K562 (cell line): Measurements from ENCODE around the gene TMCC2. TPM values are rescaled to one million over a fixed set of nuclear protein-coding genes. Genes with fewer than 3 reads are reported as not detected.

ENCODE experiments used
- ATAC-seq: fragments of 200-7000 bp; cut with Tn5 transposase; 3 replicates; pipeline ENCODE4 v1.9.1; 2020; ENCODE audit warnings: moderate library complexity
- BruUV-seq: library from RNA; stranded (reverse); fragments of 400-500 nt; replicated peaks from 2 replicates; lab custom pipeline; 2021; lab: Mats Ljungman, UMichigan
- CTCF ChIA-PET: fragments of 300-600 bp; formaldehyde crosslinking; extraction: SDS; loops from one replicate; lab custom pipeline; 2021; ENCODE audit warnings: low intra/inter-chr PET ratio; lab: Yijun Ruan, JAX
- POLR2A ChIA-PET: fragments of 300-600, 350-650 bp; sonication (Branson Sonifier 250); formaldehyde crosslinking; extraction: SDS; loops from one replicate; lab custom pipeline; 2021; ENCODE audit warnings: antibody characterized with exemption, inconsistent platforms; lab: Yijun Ruan, JAX
- DNase-seq, 4 experiments: peaks; one replicate each; pipeline versions ENCODE4 v3.0.0 to v3.0.0-alpha.2; 2011 to 2018; ENCODE audit warnings: low spot score in 3 of 4, mixed read lengths in 3 of 4; ENCODE audit errors: extremely low read depth in 1 of 4
- FAIRE-seq: peaks from 2 replicates; lab custom pipeline; 2011; peaks lifted over from hg19 to GRCh38; lab: Jason Lieb, UNC
- H2AFZ ChIP-seq: 2 replicates; pipeline ENCODE4 v1.6.0; 2011; ENCODE audit warnings: low read depth, low read length, control low read depth, inconsistent platforms
- H3K27ac ChIP-seq: fragments of 200-600 bp; 3 replicates; pipeline ENCODE4 v1.8.0; 2011; ENCODE audit warnings: low read depth, mild to moderate bottlenecking, control low read depth, inconsistent platforms, low read length, moderate library complexity, mixed read lengths; ENCODE audit errors: extremely low read depth
- H3K27me3 ChIP-seq, 2 experiments: fragments of 300-600 bp in 1 of 2; 2 replicates in 1 of 2; 3 replicates in 1 of 2; pipeline versions ENCODE4 v1.6.0 to v1.8.0; 2011; ENCODE audit warnings: inconsistent platforms in 2 of 2, low read length in 2 of 2, mild to moderate bottlenecking in 1 of 2, mixed read lengths in 1 of 2, moderate library complexity in 1 of 2; ENCODE audit not compliant: control insufficient read depth in 2 of 2, insufficient read depth in 2 of 2
- H3K36me3 ChIP-seq: fragments of 300-600 bp; 3 replicates; pipeline ENCODE4 v1.8.0; 2011; ENCODE audit warnings: mild to moderate bottlenecking, low read length, inconsistent platforms; ENCODE audit not compliant: control insufficient read depth, insufficient read depth
- H3K4me1 ChIP-seq, 2 experiments: fragments of 200-600 bp in 1 of 2; replicated peaks in 1 of 2; 2 replicates in 1 of 2; 3 replicates in 1 of 2; pipeline versions ENCODE4 v1.5.1 to v1.8.0; 2011; ENCODE audit warnings: inconsistent platforms in 2 of 2, low read length in 2 of 2, mild to moderate bottlenecking in 1 of 2, mixed read lengths in 1 of 2, moderate library complexity in 1 of 2; ENCODE audit not compliant: control insufficient read depth in 2 of 2, insufficient read depth in 2 of 2
- H3K4me2 ChIP-seq: 2 replicates; pipeline ENCODE4 v1.6.1; 2011; ENCODE audit warnings: low read length, control low read depth, inconsistent platforms, mixed read lengths; ENCODE audit not compliant: insufficient read depth
- H3K4me3 ChIP-seq: fragments of 200-600 bp; sonication (generic), shearing (Covaris generic); 2 replicates; pipeline ENCODE4 v1.5.1; 2016; ENCODE audit warnings: control low read depth, inconsistent platforms
- H3K79me2 ChIP-seq: fragments of 200-600 bp; 3 replicates; pipeline ENCODE4 v1.8.0; 2011; ENCODE audit warnings: low read length, inconsistent platforms; ENCODE audit not compliant: control insufficient read depth, insufficient read depth
- H3K9ac ChIP-seq, 2 experiments: 2 replicates each; pipeline versions ENCODE4 v1.6.0 to v1.6.1; 2011; ENCODE audit warnings: low read depth in 2 of 2, low read length in 2 of 2, control low read depth in 1 of 2, inconsistent platforms in 1 of 2, mild to moderate bottlenecking in 1 of 2, mixed read lengths in 1 of 2; ENCODE audit not compliant: insufficient read depth in 1 of 2
- H3K9me1 ChIP-seq: one replicate; pipeline ENCODE4 v1.6.0; 2011; ENCODE audit warnings: inconsistent platforms, mild to moderate bottlenecking, low read length, moderate library complexity; ENCODE audit not compliant: control insufficient read depth, insufficient read depth
- H3K9me3 ChIP-seq: replicated peaks from 2 replicates; pipeline ENCODE4 v1.5.1; 2011; ENCODE audit warnings: low read depth, low read length, inconsistent platforms; ENCODE audit not compliant: control insufficient read depth, insufficient read depth
- H4K20me1 ChIP-seq: replicated peaks from 2 replicates; pipeline ENCODE4 v1.6.1; 2011; ENCODE audit warnings: low read length, inconsistent platforms, mixed read lengths; ENCODE audit not compliant: control insufficient read depth, insufficient read depth
- CEBPB ChIP-seq: fragments of 450-650 bp; IDR thresholded peaks from 2 replicates; pipeline ENCODE4 v1.6.1; 2016; ENCODE audit warnings: missing genetic modification characterization, missing compliant biosample characterization
- CEBPG ChIP-seq, 3 experiments: fragments of 200-800 bp in 1 of 3; sonication (Bioruptor generic) in 1 of 3; sonication (generic) in 1 of 3; formaldehyde crosslinking in 1 of 3; IDR thresholded peaks in 2 of 3; conservative IDR thresholded peaks in 1 of 3; 2 replicates each; pipeline versions ENCODE4 v1.6.1 to v1.8.0; 2016 to 2022; ENCODE audit warnings: missing compliant biosample characterization in 2 of 3, missing genetic modification characterization in 2 of 3, mild to moderate bottlenecking in 1 of 3, missing genetic modification reagents in 1 of 3
- CTBP1 ChIP-seq: fragments of 450-650 bp; IDR thresholded peaks from 2 replicates; pipeline ENCODE4 v1.6.1; 2016; ENCODE audit warnings: borderline replicate concordance
- DPF2 ChIP-seq: fragments of 450-650 bp; IDR thresholded peaks from 2 replicates; pipeline ENCODE4 v1.6.1; 2016
- HDAC8 ChIP-seq: fragments of 450-650 bp; IDR thresholded peaks from 2 replicates; pipeline ENCODE4 v1.6.1; 2016; ENCODE audit warnings: mild to moderate bottlenecking, missing genetic modification characterization, moderate library complexity, missing compliant biosample characterization
- NBN ChIP-seq: fragments of 450-650 bp; IDR thresholded peaks from 2 replicates; pipeline ENCODE4 v1.6.1; 2016; ENCODE audit warnings: low read depth, mild to moderate bottlenecking
- PCBP1 ChIP-seq: fragments of 200-400 bp; formaldehyde crosslinking; IDR thresholded peaks from 2 replicates; pipeline ENCODE4 v1.6.1; 2018; ENCODE audit warnings: mild to moderate bottlenecking, low read depth, low read length; ENCODE audit not compliant: poor library complexity, severe bottlenecking
- RCOR1 ChIP-seq, 2 experiments: IDR thresholded peaks; 2 replicates each; pipeline ENCODE4 v1.6.1; 2012; ENCODE audit warnings: low read depth in 2 of 2, low read length in 2 of 2, borderline replicate concordance in 1 of 2, improper control_type of control experiment in 1 of 2
- TAL1 ChIP-seq: fragments of 450-650 bp; IDR thresholded peaks from 2 replicates; pipeline ENCODE4 v1.6.1; 2016; ENCODE audit warnings: mild to moderate bottlenecking
- ZBTB2 ChIP-seq: fragments of 450-650 bp; IDR thresholded peaks from 2 replicates; pipeline ENCODE4 v1.6.1; 2016; ENCODE audit warnings: antibody characterized with exemption
- ZFP36 ChIP-seq: fragments of 150-350 bp; IDR thresholded peaks from 2 replicates; pipeline ENCODE4 v1.6.1; 2018; ENCODE audit warnings: low read length, low read depth; ENCODE audit not compliant: partially characterized antibody
- ZNF384 ChIP-seq: IDR thresholded peaks from 2 replicates; pipeline ENCODE4 v1.6.1; 2012; ENCODE audit warnings: low read depth, low read length, improper control_type of control experiment
- WGBS: fragments of 100-300 bp; shearing (Covaris generic); methylation state at CpG from one replicate; pipeline ENCODE4 v1.1.6; 2016; ENCODE audit warnings: low coverage, mixed read lengths; ENCODE audit not compliant: insufficient coverage; ENCODE audit errors: missing lambda C conversion rate; 5-methylcytosine and 5-hydroxymethylcytosine counted together
- in situ Hi-C: fragments of 300-500 bp; cut with MboI; formaldehyde crosslinking; loops from 4 replicates; pipeline ENCODE4 v1.15.0; 2018; ENCODE audit warnings: inconsistent platforms, mixed read lengths
- intact Hi-C: fragments of 100-400 bp; cut with micrococcal nuclease; formaldehyde crosslinking; loops from 2 replicates; pipeline ENCODE4 v1.14.2; 2022
- polyA plus RNA-seq, 8 experiments: library from polyadenylated mRNA; depleted of rRNA in 4 of 8; stranded (reverse) in 5 of 8; unstranded in 3 of 8; fragments of >200 nt; fragmentation: Nextera tagmentation in 2 of 8; fragmentation: Illumina TruSeq in 1 of 8; extraction: Ambion mirVana in 2 of 8; extraction: Trizol in 1 of 8; gene quantifications; 2 replicates each; pipeline versions ENCODE4 v1.2.1 to v1.2.3, GENCODE V29; 2011 to 2014; ENCODE audit warnings: inconsistent platforms in 1 of 8, missing spikeins in 1 of 8
- total RNA-seq, 7 experiments: library from RNA; depleted of rRNA in 6 of 7; stranded (reverse); fragments of >200 nt in 6 of 7; fragmentation: Illumina TruSeq in 2 of 7; extraction: Trizol in 2 of 7; gene quantifications; 2 replicates each; pipeline versions ENCODE4 v1.2.1 to v1.2.3, GENCODE V29; 2011 to 2021; ENCODE audit warnings: low replicate concordance in 1 of 7

The TMCC2 gene
- total and polyA plus RNA-seq, 9 of the 15 experiments (the other 6 are each of a cell fraction or from before 2014, with no cell fraction given), result 0.06 to 1.8 (median 0.98) TPM

GRCh38 chr1:205182930-205183329 is 44.8 kb upstream of the TMCC2 start:
- H3K4me1 ChIP-seq, result peaks cover 0 to 8% of the 10 kb centered on the region in 2 experiments; a peak in 1 of 5 replicates
- ChIA-PET POLR2A (interaction anchor here (2.1 kb wide), 1 partner anchor 16 kb away, joined by 13 read pairs; no protein-coding TSS in a partner anchor), CTCF (interaction anchor here (0.6 kb wide), 1 partner anchor 376 kb away, joined by 3 read pairs; no protein-coding TSS in a partner anchor)
- 0 out of 3 replicates have a peak, but pooled peaks cover 2% of the 10 kb centered on the region for H3K79me2 ChIP-seq
- 0 out of 2 replicates have a peak, but pooled peaks cover 3% of the 10 kb centered on the region for H4K20me1 ChIP-seq
- H3K4me3 ChIP-seq, result no peak overlapping the region
- H3K36me3 ChIP-seq, result peaks cover 17% of the 10 kb centered on the region; the same call in 2 of the 3 replicates
- no peak overlapping the region for H3K9ac ChIP-seq
- DNase-seq (no peak), FAIRE-seq (no peak)
- intact Hi-C loops, result no loop called here
- no peaks in the 10 kb centered on the region for H3K9me1 ChIP-seq
- no peak overlapping the region for H3K4me2 ChIP-seq
- H3K27ac ChIP-seq, result no peak overlapping the region
- WGBS, result 69% methylated on average over 2 of the region's 2 CpGs
- no peaks in the 10 kb centered on the region for H3K27me3 ChIP-seq
- peak; percentile 86 for TF ChIP-seq CEBPB (tag)
- 0 out of 2 replicates have a peak, but pooled peaks have one; percentile 8 for TF ChIP-seq TAL1
- peak; percentile 13 for TF ChIP-seq ZFP36
- no peak for TF ChIP-seq PCBP1
- TF ChIP-seq DPF2, result peak; percentile 20; the same call in 1 of the 2 replicates
- peak in 1 of 2 experiments; percentile 11; a peak in 1 of 4 replicates for TF ChIP-seq RCOR1 (IDR thresholded peaks at IDR 0.05; ENCODE audit: borderline replicate concordance in 1 of 2, low read depth in 2 of 2, low read length in 2 of 2)
- TF ChIP-seq HDAC8 (tag), result no peak
- peak; percentile 59; the same call in 1 of the 2 replicates for TF ChIP-seq NBN
- 0 out of 2 replicates have a peak, but pooled peaks have one; percentile 15 for TF ChIP-seq CTBP1
- TF ChIP-seq ZBTB2, result no peak
- no peak for TF ChIP-seq CEBPG (CRISPR knock-in tag; IDR thresholded peaks at IDR 0.05)
- peak; percentile 55 to 86 for TF ChIP-seq CEBPG (tag; conservative IDR thresholded peaks at IDR 0.05 in 1 of 2, IDR thresholded peaks at IDR 0.05 in 1 of 2)
- peak; percentile 41; the same call in 1 of the 2 replicates for TF ChIP-seq ZNF384
- TF ChIP-seq, all 486 proteins: peak for 9
- ATAC-seq, result peak; percentile 31
- in situ Hi-C loops, result no loop called here
- Histone ChIP-seq H3K9me3 (no peaks in the 10 kb centered on the region), H2AFZ (no peak overlapping the region)
- no TSS peak for BruUV-seq
